HepG2 (cell line): ENCODE results near the gene P2RY8.

ENCODE experiments used
- CTCF ChIP-seq: sonication (generic); formaldehyde crosslinking; IDR thresholded peaks from 2 replicates; pipeline ENCODE4 v1.5.0; 2020; ENCODE audit warnings: mild to moderate bottlenecking, missing genetic modification reagents, moderate library complexity
- EZH2 ChIP-seq: conservative IDR thresholded peaks from 2 replicates; pipeline ENCODE4 v1.6.1; 2012; ENCODE audit warnings: mild to moderate bottlenecking, low read depth, low read length, moderate library complexity
- FOXA1 ChIP-seq, 2 experiments: fragments of 450-650 bp in 1 of 2; sonication (generic) in 1 of 2; formaldehyde crosslinking in 1 of 2; IDR thresholded peaks; 2 replicates each; pipeline versions ENCODE4 v1.4.0 to v1.6.1; 2016 to 2020; ENCODE audit warnings: missing genetic modification reagents in 1 of 2
- FOXC1 ChIP-seq: sonication (generic); formaldehyde crosslinking; IDR thresholded peaks from 2 replicates; pipeline ENCODE4 v1.8.0; 2022; ENCODE audit warnings: mild to moderate bottlenecking, missing genetic modification reagents, borderline replicate concordance
- KLF9 ChIP-seq: IDR thresholded peaks from 2 replicates; pipeline ENCODE4 v1.6.1; 2016; ENCODE audit warnings: low read depth
- RNF219 ChIP-seq: sonication (generic); formaldehyde crosslinking; IDR thresholded peaks from 2 replicates; pipeline ENCODE4 v1.5.0; 2020; ENCODE audit warnings: mild to moderate bottlenecking, missing genetic modification reagents
- SALL2 ChIP-seq: sonication (generic); formaldehyde crosslinking; IDR thresholded peaks from 2 replicates; pipeline ENCODE4 v1.8.1; 2023; ENCODE audit warnings: mild to moderate bottlenecking, missing genetic modification reagents, inconsistent platforms
- SMAD1 ChIP-seq: sonication (generic); formaldehyde crosslinking; IDR thresholded peaks from 2 replicates; pipeline ENCODE4 v1.4.0; 2020; ENCODE audit warnings: missing genetic modification reagents, low read depth, mild to moderate bottlenecking, borderline replicate concordance
- ZFP91 ChIP-seq: sonication (generic); formaldehyde crosslinking; IDR thresholded peaks from 2 replicates; pipeline ENCODE4 v1.9.0; 2022; ENCODE audit warnings: missing genetic modification reagents, mild to moderate bottlenecking, borderline replicate concordance
- ZNF136 ChIP-seq: sonication (generic); formaldehyde crosslinking; IDR thresholded peaks from 2 replicates; pipeline ENCODE4 v1.8.1; 2022; ENCODE audit warnings: low read depth, mild to moderate bottlenecking, moderate library complexity, missing genetic modification reagents

GRCh38 chrX:1533058-1533457 is 3.9 kb downstream of the P2RY8 start:
- no peak for TF ChIP-seq FOXA1 (IDR thresholded peaks at IDR 0.05)
- no peak for TF ChIP-seq FOXA1 (CRISPR knock-in tag; IDR thresholded peaks at IDR 0.05)
- no peak for TF ChIP-seq KLF9
- TF ChIP-seq ZNF136 (CRISPR knock-in tag): no peak
- TF ChIP-seq RNF219 (CRISPR knock-in tag): no peak
- TF ChIP-seq FOXC1 (CRISPR knock-in tag): no peak
- no peak for TF ChIP-seq SALL2 (CRISPR knock-in tag)
- TF ChIP-seq ZFP91 (CRISPR knock-in tag): no peak
- no peak for TF ChIP-seq SMAD1
- no peak for TF ChIP-seq CTCF (CRISPR knock-in tag)
- no peak for TF ChIP-seq EZH2
